ENCODE results near the gene IL23R. TPM values are rescaled to one million over a fixed set of nuclear protein-coding genes. Genes with fewer than 3 reads are reported as not detected.
"Not testable (repeated sequence)": the region's sequence is repeated elsewhere in the genome, so short reads cannot be mapped to it uniquely, and the experiment has no call there.

Gene IL23R
- total RNA-seq, 2 donors from 2014 or later = not detected

DNA sequence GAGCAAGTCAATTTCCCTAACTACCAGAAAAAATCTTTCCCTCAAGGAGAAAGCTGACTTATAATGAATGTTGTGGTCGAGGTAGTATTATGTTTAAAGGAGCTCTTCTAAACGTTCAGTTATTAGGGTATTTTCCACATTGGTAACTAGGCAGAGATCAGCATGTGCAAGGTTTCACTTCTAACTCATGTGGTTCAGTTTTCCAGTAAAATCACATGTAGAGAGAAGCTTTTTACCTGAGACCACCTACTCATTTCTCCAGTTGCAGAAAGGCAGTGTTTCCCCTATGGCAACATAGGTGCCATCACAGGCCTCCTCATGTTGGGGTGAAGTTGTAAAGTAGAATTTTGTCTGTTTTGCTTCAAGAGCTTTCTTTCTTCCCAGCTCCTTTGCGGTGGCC lies 23.7 kb downstream of the IL23R start:
- intact Hi-C loops (cut with DNase I) = no loop called here
- DNase-seq (ENCODE audit: low spot score) = no peak

DNA sequence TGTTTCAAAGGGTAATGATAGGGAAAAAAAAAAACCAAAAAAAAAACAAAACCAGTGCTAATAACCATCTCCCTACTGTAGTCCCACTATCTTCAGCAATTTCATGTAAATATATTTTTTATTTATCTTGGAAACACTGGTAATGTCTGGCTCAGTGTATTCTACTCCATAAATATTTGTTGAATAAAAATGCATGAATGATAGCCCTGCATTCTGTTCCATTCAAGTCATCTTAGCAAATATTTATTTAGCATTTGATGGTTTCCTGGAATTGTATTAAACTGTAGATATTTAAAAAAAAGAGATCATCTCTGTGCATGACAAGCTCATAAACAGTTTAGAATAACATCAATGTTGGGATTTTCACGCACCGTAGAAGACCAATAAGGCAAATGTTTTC lies 24.2 kb downstream of the IL23R start:
- no peak for DNase-seq (ENCODE audit: low spot score)
- intact Hi-C loops (cut with DNase I) = no loop called here

DNA sequence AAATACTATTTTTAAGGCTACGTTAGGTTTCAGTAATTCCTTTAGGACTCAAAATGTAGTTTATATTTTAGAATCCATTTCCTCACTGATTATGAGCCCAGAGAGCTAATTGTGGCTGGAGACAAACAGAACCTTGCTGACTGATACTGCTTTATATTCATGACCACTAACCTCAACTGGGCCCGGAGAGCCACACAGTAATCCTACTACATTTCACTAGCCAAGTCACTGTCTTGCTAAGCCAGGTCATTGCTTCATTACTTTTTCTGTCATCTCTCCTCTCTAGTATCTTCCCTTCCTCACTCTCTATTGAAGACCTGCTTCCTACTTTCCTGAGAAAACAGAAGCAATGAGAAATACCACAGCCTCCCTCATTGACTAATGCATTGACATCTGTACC lies 24.7 kb downstream of the IL23R start:
- intact Hi-C loops (cut with DNase I) = no loop called here
- no peak for DNase-seq (ENCODE audit: low spot score)

DNA sequence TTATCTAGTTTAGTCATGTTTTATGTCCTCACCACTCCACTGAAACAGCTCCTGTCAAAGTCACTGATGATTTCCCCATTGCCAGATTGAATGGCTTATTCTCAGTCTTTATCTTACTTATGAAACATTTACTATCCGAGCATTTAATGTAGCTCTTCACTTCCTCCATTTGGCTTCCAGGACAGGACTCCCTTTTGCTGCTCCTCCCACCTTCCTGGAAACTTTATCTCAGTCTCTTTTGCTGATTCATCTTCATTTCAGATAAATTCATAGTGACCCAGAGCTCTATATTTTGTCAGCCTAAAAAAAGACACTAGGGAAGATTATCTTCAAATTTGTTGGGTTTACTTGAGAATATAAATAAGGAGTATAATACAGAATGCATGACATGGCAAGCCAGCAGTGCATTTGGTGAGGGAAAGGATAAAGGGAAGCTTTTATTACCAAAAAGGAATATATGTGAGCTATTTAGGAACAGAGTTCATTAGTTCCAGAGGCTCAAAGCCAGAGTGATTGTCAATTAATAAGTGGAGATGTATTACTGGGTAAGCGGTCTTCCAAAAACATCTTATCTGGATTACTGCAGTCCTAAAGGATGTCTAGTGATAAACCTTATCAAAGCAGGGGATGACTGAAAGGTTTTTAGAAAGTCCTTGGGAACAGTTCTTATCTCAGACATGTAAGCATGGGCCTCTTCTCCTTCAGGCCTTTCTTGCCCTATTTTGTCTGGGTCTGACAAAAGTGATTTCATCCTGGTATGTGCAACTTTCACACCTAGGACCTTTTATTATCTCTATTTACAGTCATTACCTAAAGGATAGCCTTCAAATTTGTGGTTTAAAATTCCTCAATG lies 25.6 kb downstream of the IL23R start:
- no peak for DNase-seq (ENCODE audit: low spot score)
- intact Hi-C loops (cut with DNase I) = no loop called here

- intact Hi-C loops (cut with DNase I) = no loop called here
- no peak for DNase-seq (ENCODE audit: low spot score)
Observed at GRCh38 chr1:67192902-67193301, 26.6 kb downstream of the IL23R start.

GRCh38 chr1:67193704-67194103 lies 27.4 kb downstream of the IL23R start:
- intact Hi-C loops (cut with DNase I) = no loop called here
- no peak for DNase-seq (ENCODE audit: low spot score)

GRCh38 chr1:67194209-67194863 lies 28.1 kb downstream of the IL23R start:
- intact Hi-C loops (cut with DNase I) = no loop called here
- DNase-seq (ENCODE audit: low spot score) = no peak

GRCh38 chr1:67200755-67201154 lies 34.5 kb downstream of the IL23R start:
- DNase-seq (ENCODE audit: low spot score) = no peak
- intact Hi-C loops (cut with DNase I) = no loop called here

- intact Hi-C loops (cut with DNase I) = no loop called here
- DNase-seq (ENCODE audit: low spot score) = no peak
Observed at GRCh38 chr1:67201891-67202290, 35.6 kb downstream of the IL23R start.

DNA sequence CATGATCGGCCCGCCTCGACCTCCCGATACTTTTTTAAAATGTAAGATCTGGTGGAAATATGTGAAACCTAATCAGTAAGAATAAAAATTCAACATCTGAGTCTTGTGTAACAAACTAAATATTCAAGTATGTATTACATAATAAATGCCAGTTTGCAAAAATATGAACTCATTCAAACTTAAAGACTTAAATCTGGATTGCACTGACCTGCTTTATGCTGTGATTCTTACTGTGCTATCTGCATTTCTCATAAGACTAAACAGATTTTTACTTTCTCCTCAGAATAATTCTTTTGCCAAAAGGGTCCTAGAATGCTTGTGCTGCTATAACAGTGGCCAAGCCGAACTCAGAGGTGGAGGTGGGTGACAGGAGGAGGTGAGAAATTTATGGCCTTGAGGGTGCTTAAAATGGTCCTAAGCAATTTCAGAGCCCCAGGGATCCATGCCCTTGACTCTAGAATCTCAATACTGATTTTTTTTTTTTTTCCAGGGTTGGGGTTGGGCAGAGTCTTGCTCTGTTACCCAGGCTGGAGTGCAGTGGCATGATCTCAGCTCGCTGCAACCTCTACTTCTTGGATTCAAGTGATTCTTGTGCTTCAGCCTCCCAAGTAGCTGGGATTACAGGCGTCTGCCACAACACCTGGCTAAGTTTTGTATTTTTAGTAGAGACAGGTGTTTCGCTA lies 38.2 kb downstream of the IL23R start:
- no peak for DNase-seq (ENCODE audit: low spot score)
- intact Hi-C loops (cut with DNase I) = no loop called here

- DNase-seq (ENCODE audit: low spot score); intact Hi-C loops (cut with DNase I): not testable (repeated sequence)
Observed at GRCh38 chr1:67207398-67207797, 41.1 kb downstream of the IL23R start.

GRCh38 chr1:67208217-67208616 lies 42.0 kb downstream of the IL23R start:
- intact Hi-C loops (cut with DNase I) = no loop called here
- DNase-seq (ENCODE audit: low spot score) = no peak

DNA sequence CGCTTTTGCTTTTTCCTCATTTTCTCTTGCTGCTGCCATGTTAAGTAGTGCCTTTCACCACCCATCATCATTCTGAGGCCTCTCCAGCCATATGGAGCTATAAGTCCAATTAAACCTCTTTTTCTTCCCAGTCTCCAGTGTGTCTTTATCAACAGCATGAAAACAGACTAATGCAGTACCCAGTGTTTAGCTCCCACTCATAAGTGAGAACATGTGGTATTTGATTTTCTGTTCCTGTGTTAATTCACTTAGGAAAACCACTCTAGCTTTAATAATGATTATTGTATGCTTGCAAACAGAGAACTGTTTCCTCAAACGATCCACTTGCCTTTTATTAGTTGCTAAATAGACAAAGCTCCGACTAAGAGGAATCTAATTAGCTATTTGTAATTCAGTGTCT lies 43.3 kb downstream of the IL23R start:
- DNase-seq (ENCODE audit: low spot score) = no peak
- intact Hi-C loops (cut with DNase I) = no loop called here

DNA sequence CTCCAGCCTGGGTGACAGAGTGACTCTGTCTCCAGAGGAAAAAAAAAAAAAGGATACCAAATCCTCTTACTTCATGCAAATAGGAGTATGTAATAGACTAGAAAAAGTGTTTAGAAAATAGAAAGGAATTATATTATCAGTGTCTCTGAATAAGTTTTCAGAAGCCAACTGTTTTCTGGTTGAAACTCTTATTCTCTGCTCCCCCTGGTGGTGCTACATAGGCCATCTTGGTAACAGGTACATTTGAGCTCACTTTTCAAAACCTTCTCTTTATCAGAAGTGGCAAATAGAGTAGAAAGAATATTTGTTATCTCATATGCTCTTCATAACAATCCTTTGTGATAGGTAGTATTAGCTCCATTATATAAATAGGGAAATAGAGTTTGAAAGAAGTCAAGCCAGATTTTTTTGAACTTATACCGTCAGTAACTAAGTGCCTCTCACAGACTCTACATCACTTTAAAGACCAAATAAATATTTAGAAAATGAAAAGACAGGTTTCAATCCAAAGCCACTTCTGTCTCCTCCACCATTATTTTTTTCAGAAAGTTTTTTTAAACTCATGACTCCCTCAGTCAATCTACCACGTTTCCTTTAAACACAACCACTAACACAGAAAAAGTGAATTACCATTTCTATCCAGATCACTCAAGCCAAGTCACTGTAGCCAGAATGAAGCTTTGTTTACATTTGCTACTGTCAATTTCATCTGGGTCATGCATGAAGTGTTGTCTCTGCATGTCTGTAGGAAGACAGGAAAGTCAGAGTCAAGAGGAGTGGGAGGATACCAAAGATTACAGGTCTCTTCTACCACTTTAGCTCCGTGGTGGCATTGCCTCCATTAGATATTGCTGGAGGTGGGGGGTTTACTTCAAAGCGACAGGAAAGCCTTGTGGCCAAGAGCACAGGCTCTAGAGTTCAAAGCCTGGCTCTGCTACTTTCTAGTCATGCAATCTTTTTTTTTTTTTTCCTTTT lies 45.6 kb downstream of the IL23R start:
- DNase-seq (ENCODE audit: low spot score) = no peak

DNA sequence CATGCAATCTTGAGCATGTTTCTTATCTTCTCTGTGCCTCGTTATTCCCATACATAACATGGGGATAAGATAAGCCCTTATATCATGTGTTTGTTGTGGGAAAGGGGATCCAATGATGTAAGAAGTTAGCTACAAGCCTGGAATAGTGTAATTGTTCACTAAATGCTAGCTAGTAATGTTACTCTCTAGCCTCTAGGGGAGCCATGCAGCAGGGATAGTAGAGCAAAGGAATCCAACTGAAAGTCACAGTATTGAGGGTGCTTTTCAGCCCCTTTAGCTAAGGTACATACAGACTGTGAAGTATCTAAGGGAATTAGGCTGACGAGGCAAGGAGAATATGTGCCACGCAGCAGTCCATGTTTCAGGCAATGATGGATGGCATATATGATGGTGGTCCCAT lies 46.9 kb downstream of the IL23R start:
- intact Hi-C loops (cut with DNase I) = loop anchor here in 1 of 2 donors (10.0 kb wide), 1 partner anchor 272 kb away; no protein-coding TSS in a partner anchor
- DNase-seq (ENCODE audit: low spot score) = no peak

More for the DNA sequence above, 45.6 kb downstream of the IL23R start:
- intact Hi-C loops (cut with DNase I) = loop anchor here in 1 of 2 donors (10.0 kb wide), 1 partner anchor 273 kb away; no protein-coding TSS in a partner anchor

- no peak for DNase-seq (ENCODE audit: low spot score)
- intact Hi-C loops (cut with DNase I) = loop anchor here in 1 of 2 donors (10.0 kb wide), 1 partner anchor 271 kb away; no protein-coding TSS in a partner anchor
Observed at GRCh38 chr1:67213948-67214347, 47.7 kb downstream of the IL23R start.

DNA sequence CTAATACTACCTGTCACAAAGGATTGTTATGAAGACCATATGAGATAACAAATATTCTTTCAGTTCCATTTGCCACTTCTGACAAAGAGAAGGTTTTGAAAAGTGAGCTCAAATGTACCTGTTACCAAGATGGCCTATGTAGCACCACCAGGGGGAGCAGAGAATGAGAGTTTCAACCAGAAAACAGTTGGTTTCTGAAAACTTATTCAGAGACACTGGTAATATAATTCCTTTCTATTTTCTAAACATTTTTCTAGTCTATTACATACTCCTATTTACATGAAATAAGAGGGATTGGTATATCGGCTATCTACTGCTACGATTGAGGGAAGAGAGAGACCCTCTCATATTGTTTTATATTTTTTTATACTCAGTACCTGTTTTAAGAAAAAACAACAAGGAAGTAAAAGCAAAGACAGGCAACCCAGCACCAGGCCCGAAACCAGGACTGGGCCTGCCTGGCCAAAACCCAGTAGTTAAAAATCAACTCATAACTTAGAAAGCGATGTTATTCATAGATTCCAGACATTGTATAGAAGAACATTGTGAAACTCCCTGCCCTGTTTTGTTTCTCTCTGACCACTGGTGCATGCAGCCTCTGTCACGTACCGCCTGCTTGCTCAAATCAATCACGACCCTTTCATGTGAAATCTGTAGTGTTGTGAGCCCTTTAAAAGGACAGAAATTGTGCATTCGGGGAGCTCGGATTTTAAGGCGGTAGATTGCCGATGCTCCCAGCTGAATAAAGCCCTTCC lies 48.3 kb downstream of the IL23R start:
- intact Hi-C loops (cut with DNase I) = loop anchor here in 1 of 2 donors (10.0 kb wide), 1 partner anchor 270 kb away; no protein-coding TSS in a partner anchor
- DNase-seq (ENCODE audit: low spot score) = no peak

DNA sequence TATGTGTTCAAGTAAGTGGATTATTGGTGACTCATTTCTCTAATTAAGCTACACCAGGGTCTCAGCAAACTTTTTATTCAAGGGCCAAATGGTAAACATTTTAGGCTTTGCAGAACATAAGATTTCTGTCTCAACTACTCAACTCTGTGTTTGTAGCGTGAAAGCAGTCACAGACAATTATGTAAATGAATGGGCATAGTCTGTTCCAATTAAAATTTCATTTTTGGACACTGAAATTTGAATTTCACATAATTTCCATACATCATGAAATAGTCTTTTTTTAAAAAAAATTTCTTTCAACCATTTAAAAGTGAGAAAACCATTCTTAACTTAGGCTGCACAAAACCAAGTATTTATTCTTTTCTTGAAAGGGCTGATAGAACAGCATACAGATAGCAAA lies 50.1 kb downstream of the IL23R start:
- no peak for DNase-seq (ENCODE audit: low spot score)
- intact Hi-C loops (cut with DNase I) = loop anchor here in 1 of 2 donors (10.0 kb wide), 1 partner anchor 268 kb away; no protein-coding TSS in a partner anchor
